ENCODE data around the gene KCNQ1.

Gene KCNQ1

GRCh38 chr11:2844116-2844842, 399.5 kb downstream of the KCNQ1 start (continued):
- TF ChIP-seq CSRNP3 (CRISPR knock-in tag; IDR thresholded peaks at IDR 0.05) (no peak), ZFP30 (CRISPR knock-in tag; IDR thresholded peaks at IDR 0.05) (no peak)

- ATAC-seq = no peak
- TF ChIP-seq TSHZ2 (CRISPR knock-in tag; IDR thresholded peaks at IDR 0.05) (no peak), OSR1 (CRISPR knock-in tag; IDR thresholded peaks at IDR 0.05) (no peak), ZFP30 (CRISPR knock-in tag; IDR thresholded peaks at IDR 0.05) (no peak)
Observed at GRCh38 chr11:2844996-2845395, 400.2 kb downstream of the KCNQ1 start.

GRCh38 chr11:2846056-2846455, 401.2 kb downstream of the KCNQ1 start:
- no peak; the same call in 2 of the 3 replicates for ATAC-seq
- TF ChIP-seq ZNF8 (CRISPR knock-in tag; IDR thresholded peaks at IDR 0.05) = no peak
- no peak for TF ChIP-seq ESRRG (CRISPR knock-in tag; IDR thresholded peaks at IDR 0.05)
- no peak for TF ChIP-seq OSR1 (CRISPR knock-in tag; IDR thresholded peaks at IDR 0.05)
- no peak for TF ChIP-seq SNAI2 (CRISPR knock-in tag; IDR thresholded peaks at IDR 0.05)
- no peak for TF ChIP-seq CSDC2 (CRISPR knock-in tag; IDR thresholded peaks at IDR 0.05)
- no peak for TF ChIP-seq ARNTL (CRISPR knock-in tag; IDR thresholded peaks at IDR 0.05; ENCODE audit: borderline replicate concordance, low read depth)
- TF ChIP-seq TSHZ2 (CRISPR knock-in tag; IDR thresholded peaks at IDR 0.05) = no peak
- no peak for TF ChIP-seq PPARA (CRISPR knock-in tag; IDR thresholded peaks at IDR 0.05; ENCODE audit: borderline replicate concordance)
- no peak for TF ChIP-seq GLIS3 (CRISPR knock-in tag; IDR thresholded peaks at IDR 0.05)
- TF ChIP-seq TCF4 (CRISPR knock-in tag; IDR thresholded peaks at IDR 0.05; ENCODE audit: borderline replicate concordance) = no peak
- TF ChIP-seq RARB (CRISPR knock-in tag; IDR thresholded peaks at IDR 0.05) = no peak
- TF ChIP-seq ZNF70 (CRISPR knock-in tag; IDR thresholded peaks at IDR 0.05) = no peak
- no peak for TF ChIP-seq TOX (CRISPR knock-in tag; IDR thresholded peaks at IDR 0.05; ENCODE audit: borderline replicate concordance)
- TF ChIP-seq CSRNP3 (CRISPR knock-in tag; IDR thresholded peaks at IDR 0.05) = no peak
- TF ChIP-seq CREB5 (CRISPR knock-in tag; IDR thresholded peaks at IDR 0.05; ENCODE audit: low read depth) = no peak

GRCh38 chr11:2846470-2846869, 401.7 kb downstream of the KCNQ1 start:
- ATAC-seq = no peak

More at GRCh38 chr11:2846470-2846869, 401.7 kb downstream of the KCNQ1 start:
- no peak for TF ChIP-seq RARB (CRISPR knock-in tag; IDR thresholded peaks at IDR 0.05)

Data from SK-N-SH treated with all-trans-retinoic acid at 6 μM for 48 hours (cell line).